Measurements from ENCODE around the gene GRAMD1C. TPM values are rescaled to one million over a fixed set of nuclear protein-coding genes. Genes with fewer than 3 reads are reported as not detected.

Gene GRAMD1C
- total RNA-seq, 4 donors from 2014 or later = 16.5 to 70.9 (median 25.5) TPM

GRCh38 chr3:113912552-113913236, 74.1 kb downstream of the GRAMD1C start:
- WGBS = 63% methylated on average over 3 of the region's 3 CpGs
- Histone ChIP-seq H3K27me3 (no peaks in the 10 kb centered on the region), H3K36me3 (no peaks in the 10 kb centered on the region), H3K9me3 (no peaks in the 10 kb centered on the region), H3K27ac (no peak overlapping the region), H3K4me3 (no peak overlapping the region), H3K4me1 (no peaks in the 10 kb centered on the region)
- DNase-seq (ENCODE audit: low spot score in 2 of 2) = no peak
- peak; percentile 36 to 42 for TF ChIP-seq CTCF (IDR thresholded peaks at IDR 0.05)
- TF ChIP-seq EP300 (IDR thresholded peaks at IDR 0.05) = no peak
- no peak for TF ChIP-seq POLR2A (IDR thresholded peaks at IDR 0.05)
- no peak for TF ChIP-seq POLR2AphosphoS5 (IDR thresholded peaks at IDR 0.05)

- TF ChIP-seq CTCF (IDR thresholded peaks at IDR 0.05) (no peak), EP300 (IDR thresholded peaks at IDR 0.05) (no peak), POLR2A (IDR thresholded peaks at IDR 0.05) (no peak), POLR2AphosphoS5 (IDR thresholded peaks at IDR 0.05) (no peak)
- 63% methylated on average over 2 of the region's 2 CpGs for whole genome bisulfite sequencing
- no peak for DNase-seq (ENCODE audit: low spot score in 2 of 2)
- Histone ChIP-seq H3K36me3 (no peaks in the 10 kb centered on the region), H3K4me3 (no peak overlapping the region), H3K9me3 (no peaks in the 10 kb centered on the region), H3K4me1 (no peaks in the 10 kb centered on the region), H3K27me3 (no peaks in the 10 kb centered on the region), H3K27ac (no peak overlapping the region)
Observed at GRCh38 chr3:113914646-113915045, 76.1 kb downstream of the GRAMD1C start.

- Histone ChIP-seq H3K27me3 (no peaks in the 10 kb centered on the region), H3K36me3 (no peaks in the 10 kb centered on the region), H3K4me3 (no peak overlapping the region), H3K9me3 (peaks cover 10% of the 10 kb centered on the region), H3K27ac (no peak overlapping the region), H3K4me1 (no peaks in the 10 kb centered on the region)
- TF ChIP-seq POLR2AphosphoS5 (IDR thresholded peaks at IDR 0.05) (no peak), POLR2A (IDR thresholded peaks at IDR 0.05) (no peak)
- 100% methylated on average over 1 of the region's 5 CpGs for WGBS
- DNase-seq (ENCODE audit: low spot score in 2 of 2) = no peak
Observed at GRCh38 chr3:113927556-113927955, 89.0 kb downstream of the GRAMD1C start.

GRCh38 chr3:113946831-113947230, 108.2 kb downstream of the GRAMD1C start:
- WGBS = 78% methylated on average over 7 of the region's 7 CpGs
- H3K9me3 ChIP-seq = no peaks in the 10 kb centered on the region

GRCh38 chr3:113947372-113948014, 108.9 kb downstream of the GRAMD1C start, which contains the start of gene ZDHHC23:
Gene ZDHHC23, plus strand, starts transcription at chr3:113948013. Its CDS starts 790 bp downstream, at chr3:113948803.
- Histone ChIP-seq H3K27ac (peak within 1 kb of the TSS; percentile 66), H3K4me3 (peak within 1 kb of the TSS; percentile 89), H3K36me3 (no peaks in the 10 kb centered on the region), H3K4me1 (peaks cover 17% of the 10 kb centered on the region), H3K9me3 (no peaks in the 10 kb centered on the region), H3K27me3 (no peaks in the 10 kb centered on the region)
- TF ChIP-seq POLR2A (IDR thresholded peaks at IDR 0.05) = no peak
- no peak for TF ChIP-seq EP300 (IDR thresholded peaks at IDR 0.05)
- no peak for TF ChIP-seq POLR2AphosphoS5 (IDR thresholded peaks at IDR 0.05)
- no peak for TF ChIP-seq CTCF (IDR thresholded peaks at IDR 0.05)
- WGBS = under 1% methylated on average over 27 of the region's 80 CpGs
- peak; percentile 71 to 76 for DNase-seq (ENCODE audit: low spot score in 2 of 2)

More at GRCh38 chr3:113946831-113947230, 108.2 kb downstream of the GRAMD1C start:
- Histone ChIP-seq H3K27me3 (no peaks in the 10 kb centered on the region), H3K4me3 (peak overlapping the region; percentile 89), H3K27ac (no peak overlapping the region), H3K36me3 (no peaks in the 10 kb centered on the region), H3K4me1 (peaks cover 17% of the 10 kb centered on the region)
- TF ChIP-seq POLR2AphosphoS5 (IDR thresholded peaks at IDR 0.05) (no peak), CTCF (IDR thresholded peaks at IDR 0.05) (no peak), POLR2A (IDR thresholded peaks at IDR 0.05) (no peak), EP300 (IDR thresholded peaks at IDR 0.05) (no peak)
- no peak for DNase-seq (ENCODE audit: low spot score in 2 of 2)

Measured in suprapubic skin (tissue), 4 donors.